ENCODE measurements around the gene FAM50A. TPM values are rescaled to one million over a fixed set of nuclear protein-coding genes. Genes with fewer than 3 reads are reported as not detected.

Gene FAM50A
- total RNA-seq, 2 donors from 2014 or later, result 24.3 to 41.7 TPM

- no peak for DNase-seq (ENCODE audit: low spot score)
- Histone ChIP-seq H3K36me3 (peaks cover 15% of the 10 kb centered on the region), H3K4me3 (no peak overlapping the region), H3K9me3 (no peaks in the 10 kb centered on the region), H3K4me1 (peaks cover 0 to 26% of the 10 kb centered on the region in 2 donors), H3K27me3 (no peaks in the 10 kb centered on the region), H3K27ac (no peak overlapping the region)
- TF ChIP-seq CTCF (IDR thresholded peaks at IDR 0.05), result no peak
Observed at GRCh38 chrX:154434394-154435168, 9.4 kb upstream of the FAM50A start.

- DNase-seq (ENCODE audit: low spot score), result no peak
- H3K36me3 ChIP-seq, result peaks cover 22% of the 10 kb centered on the region
- no peak overlapping the region for H3K27ac ChIP-seq
- peaks cover 0 to 22% of the 10 kb centered on the region in 2 donors for H3K4me1 ChIP-seq
- H3K9me3 ChIP-seq, result no peaks in the 10 kb centered on the region
- no peak for TF ChIP-seq CTCF (IDR thresholded peaks at IDR 0.05)
- H3K27me3 ChIP-seq, result no peaks in the 10 kb centered on the region
- H3K4me3 ChIP-seq, result no peak overlapping the region
Observed at GRCh38 chrX:154435171-154435733, 8.7 kb upstream of the FAM50A start.

GRCh38 chrX:154436374-154436982, 7.5 kb upstream of the FAM50A start:
- Histone ChIP-seq H3K4me3 (peak overlapping the region; percentile 66 to 71), H3K27ac (peak overlapping the region; percentile 85 to 89), H3K27me3 (no peaks in the 10 kb centered on the region), H3K4me1 (peaks cover 0 to 15% of the 10 kb centered on the region in 2 donors), H3K36me3 (peaks cover 23% of the 10 kb centered on the region), H3K9me3 (no peaks in the 10 kb centered on the region)
- no peak for DNase-seq (ENCODE audit: low spot score)
- no peak for TF ChIP-seq CTCF (IDR thresholded peaks at IDR 0.05)

- H3K27me3 ChIP-seq, result no peaks in the 10 kb centered on the region
- no peak for TF ChIP-seq CTCF (IDR thresholded peaks at IDR 0.05)
- H3K4me1 ChIP-seq, result peaks cover 0 to 15% of the 10 kb centered on the region in 2 donors
- H3K36me3 ChIP-seq, result peaks cover 30% of the 10 kb centered on the region
- H3K27ac ChIP-seq, result peak within 1 kb of the TSS; percentile 85 to 89
- no peaks in the 10 kb centered on the region for H3K9me3 ChIP-seq
- peak within 1 kb of the TSS; percentile 66 to 71 for H3K4me3 ChIP-seq
- no peak for DNase-seq (ENCODE audit: low spot score)
Observed at GRCh38 chrX:154436983-154437752, 6.8 kb upstream of the FAM50A start, which contains the start of gene GDI1. GDI1 (plus strand) TSS chrX:154437154; CDS start chrX:154437255, 101 bp downstream.

- H3K36me3 ChIP-seq, result peaks cover 31% of the 10 kb centered on the region
Observed at GRCh38 chrX:154437971-154438893, 5.7 kb upstream of the FAM50A start.

More at GRCh38 chrX:154437971-154438893, 5.7 kb upstream of the FAM50A start:
- no peaks in the 10 kb centered on the region for H3K9me3 ChIP-seq
- DNase-seq (ENCODE audit: low spot score), result no peak
- H3K4me1 ChIP-seq, result peaks cover 0 to 15% of the 10 kb centered on the region in 2 donors
- H3K27me3 ChIP-seq, result no peaks in the 10 kb centered on the region
- H3K4me3 ChIP-seq, result peak overlapping the region; percentile 66 to 71
- peak overlapping the region in 1 of 2 donors; percentile 85 for H3K27ac ChIP-seq
- TF ChIP-seq CTCF (IDR thresholded peaks at IDR 0.05), result no peak
